DND-41 (cell line): ENCODE results near the gene COL2A1.

ENCODE experiments used
- ATAC-seq: fragments of 200-7000 bp; cut with Tn5 transposase; 3 replicates; pipeline ENCODE4 v1.9.1; 2021; ENCODE audit warnings: low read depth; ENCODE audit not compliant: insufficient read depth
- DNase-seq: peaks from one replicate; pipeline ENCODE4 v3.0.0-alpha.2; 2020
- H2AFZ ChIP-seq: 2 replicates; pipeline ENCODE4 v1.6.0; 2012; ENCODE audit warnings: low read depth, low read length
- H3K27ac ChIP-seq: 2 replicates; pipeline ENCODE4 v1.5.1; 2012; ENCODE audit warnings: low read length, inconsistent platforms
- H3K27me3 ChIP-seq: fragments of 200-600 bp; sonication (generic); 2 replicates; pipeline ENCODE4 v1.6.0; 2012; ENCODE audit warnings: low read length, mild to moderate bottlenecking, inconsistent platforms; ENCODE audit not compliant: insufficient read depth, poor library complexity
- H3K36me3 ChIP-seq: 2 replicates; pipeline ENCODE4 v1.5.1; 2012; ENCODE audit warnings: low read length, inconsistent platforms; ENCODE audit not compliant: insufficient read depth
- H3K4me1 ChIP-seq: 2 replicates; pipeline ENCODE4 v1.5.1; 2012; ENCODE audit warnings: mild to moderate bottlenecking, low read length; ENCODE audit not compliant: insufficient read depth
- H3K4me2 ChIP-seq: 2 replicates; pipeline ENCODE4 v1.6.0; 2012; ENCODE audit warnings: mild to moderate bottlenecking, moderate library complexity, low read length, inconsistent platforms; ENCODE audit not compliant: insufficient read depth
- H3K4me3 ChIP-seq, 2 experiments: fragments of 200-600 bp in 1 of 2; shearing (Covaris generic) in 1 of 2; 2 replicates each; pipeline ENCODE4 v1.5.1; 2012 to 2016; ENCODE audit warnings: inconsistent platforms in 2 of 2, low read length in 2 of 2, mild to moderate bottlenecking in 2 of 2, low read depth in 1 of 2, moderate library complexity in 1 of 2
- H3K79me2 ChIP-seq: 2 replicates; pipeline ENCODE4 v1.6.0; 2012; ENCODE audit warnings: low read length, inconsistent platforms; ENCODE audit not compliant: insufficient read depth
- H3K9ac ChIP-seq: 2 replicates; pipeline ENCODE4 v1.6.0; 2012; ENCODE audit warnings: low read depth, mild to moderate bottlenecking, inconsistent platforms, low read length, moderate library complexity
- H3K9me3 ChIP-seq: 2 replicates; pipeline ENCODE4 v1.5.1; 2012; ENCODE audit warnings: low read length, moderate library complexity, mild to moderate bottlenecking, inconsistent platforms; ENCODE audit not compliant: insufficient read depth, severe bottlenecking
- H4K20me1 ChIP-seq: 2 replicates; pipeline ENCODE4 v1.6.0; 2012; ENCODE audit warnings: low read length; ENCODE audit not compliant: insufficient read depth
- CTCF ChIP-seq: IDR thresholded peaks from 2 replicates; pipeline ENCODE4 v1.5.1; 2012; ENCODE audit warnings: borderline replicate concordance, low read length, moderate library complexity, mild to moderate bottlenecking; ENCODE audit not compliant: poor library complexity, severe bottlenecking; ENCODE audit errors: extremely low read depth
- EZH2 ChIP-seq: IDR thresholded peaks from 3 replicates; pipeline ENCODE4 v1.6.1; 2012; ENCODE audit warnings: borderline replicate concordance, low read depth, mild to moderate bottlenecking, moderate library complexity, low read length, inconsistent platforms; ENCODE audit not compliant: severe bottlenecking

Gene COL2A1

DNA sequence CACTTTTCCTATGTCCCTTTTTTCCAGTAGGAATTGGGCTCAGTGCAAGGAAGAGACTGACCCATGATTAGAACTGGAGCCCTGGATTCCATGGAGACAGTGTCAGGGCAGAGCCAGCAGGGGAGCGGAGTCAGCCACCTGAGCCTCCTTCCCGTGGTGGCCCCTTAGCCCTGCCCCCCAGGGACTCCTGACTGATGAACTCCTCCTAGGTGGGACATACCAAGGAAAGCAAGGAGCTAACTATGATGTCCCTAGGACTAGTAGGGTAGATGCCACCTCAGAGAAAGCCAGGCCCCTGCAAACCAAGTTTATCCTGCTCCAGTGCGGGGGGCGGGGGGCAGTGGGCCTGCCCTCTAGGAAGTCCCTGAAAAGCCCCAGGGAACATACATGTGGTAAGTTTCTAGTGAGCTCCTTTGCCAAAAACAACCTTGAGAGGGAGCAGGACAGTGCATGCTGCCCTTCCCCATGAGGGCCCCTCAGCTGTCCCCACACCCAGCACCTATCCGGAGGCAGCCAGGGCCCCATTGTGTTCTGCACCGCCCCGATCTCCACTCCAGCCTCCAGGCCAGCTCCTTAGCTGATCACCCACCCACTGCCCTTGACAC, 6.2 kb upstream of the COL2A1 start:
- peaks cover 16% of the 10 kb centered on the region for H3K27me3 ChIP-seq
- H3K4me1 ChIP-seq: no peaks in the 10 kb centered on the region
- H3K4me3 ChIP-seq: no peak overlapping the region
- H3K79me2 ChIP-seq: no peaks in the 10 kb centered on the region
- no peak overlapping the region for H3K4me2 ChIP-seq
- DNase-seq (no peak), ATAC-seq (no peak)
- no peaks in the 10 kb centered on the region; the same call in 1 of the 2 replicates for H4K20me1 ChIP-seq
- H3K9me3 ChIP-seq: no peaks in the 10 kb centered on the region
- H3K36me3 ChIP-seq: no peaks in the 10 kb centered on the region
- H2AFZ ChIP-seq: no peak overlapping the region
- H3K27ac ChIP-seq: no peak overlapping the region
- TF ChIP-seq CTCF (no peak), EZH2 (no peak)
- no peak overlapping the region for H3K9ac ChIP-seq

DNA sequence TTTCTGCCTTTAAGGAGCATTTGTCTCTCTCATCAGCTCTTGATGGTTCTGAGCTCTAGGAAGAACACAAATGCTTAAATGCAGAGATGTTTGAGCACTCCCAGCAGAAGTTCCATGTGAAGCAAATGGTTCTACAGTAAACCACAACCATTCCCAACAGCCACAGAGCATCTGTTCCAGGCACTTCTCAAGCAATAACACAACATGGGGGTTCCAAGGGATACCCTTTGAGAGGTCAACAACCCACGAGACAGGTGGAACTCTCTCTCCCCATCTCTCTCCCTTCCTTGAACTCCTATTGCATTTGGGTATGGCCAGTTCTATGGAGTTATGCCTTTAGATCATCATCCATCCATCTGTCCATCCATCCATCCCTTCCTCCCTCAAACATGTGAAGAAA, 5.2 kb upstream of the COL2A1 start:
- DNase-seq (no peak), ATAC-seq (no peak)
- Histone ChIP-seq H4K20me1 (no peaks in the 10 kb centered on the region; the same call in 1 of the 2 replicates), H3K4me1 (no peaks in the 10 kb centered on the region), H3K27ac (no peak overlapping the region), H3K9ac (no peak overlapping the region), H3K4me2 (no peak overlapping the region), H3K36me3 (no peaks in the 10 kb centered on the region), H3K4me3 (no peak overlapping the region), H3K27me3 (peaks cover 20% of the 10 kb centered on the region), H3K9me3 (no peaks in the 10 kb centered on the region), H2AFZ (no peak overlapping the region), H3K79me2 (no peaks in the 10 kb centered on the region)
- TF ChIP-seq CTCF (no peak), EZH2 (no peak)

DNA sequence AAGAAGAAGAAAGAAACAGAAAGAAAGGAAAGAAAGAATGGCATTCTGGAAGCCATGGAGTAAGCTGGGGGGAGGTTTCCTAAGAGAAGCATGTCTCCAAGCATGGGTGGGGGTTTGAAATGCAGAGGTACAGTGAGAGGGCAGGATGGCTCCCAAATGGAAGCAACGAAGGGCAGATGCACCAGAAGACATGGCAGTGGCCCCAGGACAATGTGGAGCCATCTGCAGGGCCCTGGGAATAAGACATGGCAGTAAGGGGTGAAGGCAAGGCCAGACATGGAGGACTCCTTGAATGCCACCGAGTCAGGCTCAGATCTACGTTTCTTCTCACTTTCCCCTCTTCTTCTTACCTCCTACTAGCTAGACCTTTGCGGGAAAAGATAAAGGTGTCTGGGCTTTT, 4.7 kb upstream of the COL2A1 start:
- no peak for DNase-seq
- Histone ChIP-seq H4K20me1 (no peaks in the 10 kb centered on the region; the same call in 1 of the 2 replicates), H3K27me3 (peaks cover 24% of the 10 kb centered on the region), H3K4me3 (no peak overlapping the region), H3K9ac (no peak overlapping the region), H3K9me3 (no peaks in the 10 kb centered on the region), H3K36me3 (no peaks in the 10 kb centered on the region), H2AFZ (no peak overlapping the region), H3K4me1 (no peaks in the 10 kb centered on the region), H3K79me2 (no peaks in the 10 kb centered on the region), H3K27ac (no peak overlapping the region), H3K4me2 (no peak overlapping the region)
- ATAC-seq: no peak
- TF ChIP-seq EZH2: no peak
- no peak for TF ChIP-seq CTCF

DNA sequence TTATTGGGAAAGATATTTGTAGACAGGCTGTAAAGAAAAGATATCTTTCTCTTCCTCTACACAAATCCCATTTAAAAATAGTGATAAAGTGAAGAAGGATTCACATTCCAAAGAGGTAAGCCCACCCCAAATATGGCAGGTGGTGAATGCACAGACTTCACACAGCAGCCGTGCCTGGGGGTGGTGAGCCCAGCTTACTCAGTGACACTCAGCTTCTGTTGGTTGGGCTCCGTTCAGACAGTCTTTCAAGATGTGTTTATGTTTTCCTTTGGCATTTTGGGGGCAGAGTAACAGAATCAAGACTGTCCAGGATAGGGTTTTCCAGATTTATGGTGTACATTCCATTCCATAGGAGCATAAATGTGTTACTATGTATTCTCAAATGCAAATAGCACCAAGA, 4.1 kb upstream of the COL2A1 start:
- no peak overlapping the region for H3K9ac ChIP-seq
- no peaks in the 10 kb centered on the region; the same call in 1 of the 2 replicates for H4K20me1 ChIP-seq
- H3K79me2 ChIP-seq: no peaks in the 10 kb centered on the region
- ATAC-seq: no peak
- no peak overlapping the region for H3K4me3 ChIP-seq
- no peak overlapping the region for H3K4me2 ChIP-seq
- no peaks in the 10 kb centered on the region for H3K4me1 ChIP-seq
- no peak for DNase-seq
- no peak overlapping the region for H3K27ac ChIP-seq
- no peak overlapping the region for H2AFZ ChIP-seq
- H3K27me3 ChIP-seq: peaks cover 25% of the 10 kb centered on the region
- no peaks in the 10 kb centered on the region for H3K9me3 ChIP-seq
- no peak for TF ChIP-seq EZH2
- TF ChIP-seq CTCF: no peak
- no peaks in the 10 kb centered on the region for H3K36me3 ChIP-seq
